Kidney epithelial cell (primary cell): Measurements from ENCODE around the gene DLG1. TPM values are rescaled to one million over a fixed set of nuclear protein-coding genes. Genes with fewer than 3 reads are reported as not detected.
A peak's percentile ranks its signal among the peaks of the same experiment; 100 is the strongest.

Source experiments
- DNase-seq: peaks from one replicate; pipeline ENCODE4 v3.0.0-alpha.2; 2010; ENCODE audit warnings: low read depth
- H3K27me3 ChIP-seq: 2 replicates; pipeline ENCODE4 v1.6.0; 2011; ENCODE audit warnings: low read length; ENCODE audit not compliant: control insufficient read depth, insufficient read depth
- H3K36me3 ChIP-seq: 2 replicates; pipeline ENCODE4 v1.5.1; 2011; ENCODE audit warnings: low read length; ENCODE audit not compliant: control insufficient read depth, insufficient read depth
- H3K4me3 ChIP-seq: 2 replicates; pipeline ENCODE4 v1.5.1; 2011; ENCODE audit warnings: low read depth, mild to moderate bottlenecking, control low read depth, low read length
- total RNA-seq: library from RNA; depleted of rRNA; stranded (reverse); fragments of >200 nt; gene quantifications from 2 replicates; pipeline ENCODE4 v1.2.3, GENCODE V29; 2015
- TF ChIP-seq, protein P1 (sequence below): IDR thresholded peaks from 2 replicates; pipeline ENCODE4 v1.5.1; 2011; ENCODE audit warnings: mild to moderate bottlenecking, moderate library complexity, low read length, control low read depth, inconsistent platforms; ENCODE audit not compliant: insufficient read depth, poor library complexity, severe bottlenecking

DLG1 gene
- total RNA-seq, 1 donor from 2014 or later = 127 TPM

DNA sequence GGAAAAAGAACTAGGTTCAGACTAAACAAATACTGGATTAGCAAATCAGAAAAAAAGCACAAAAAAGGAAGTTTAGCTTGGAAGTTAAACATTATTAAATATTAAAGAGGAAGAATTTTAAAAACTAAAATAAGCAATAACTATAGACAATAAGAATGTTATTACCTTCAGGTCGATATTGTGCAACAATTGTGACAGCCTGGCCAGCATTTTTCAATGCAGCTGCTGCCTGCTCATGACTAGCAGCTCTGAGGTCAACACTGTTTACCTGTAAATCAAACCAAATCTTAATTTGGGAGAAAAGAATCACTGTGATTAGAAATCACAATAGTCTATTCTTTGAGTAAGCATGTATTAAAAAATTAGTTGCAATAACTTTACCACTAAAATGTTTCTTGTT lies 193.7 kb downstream of the DLG1 start:
- Histone ChIP-seq H3K27me3 (no peaks in the 10 kb centered on the region), H3K36me3 (no peaks in the 10 kb centered on the region), H3K4me3 (no peak overlapping the region)
- TF ChIP-seq, protein P1, sequence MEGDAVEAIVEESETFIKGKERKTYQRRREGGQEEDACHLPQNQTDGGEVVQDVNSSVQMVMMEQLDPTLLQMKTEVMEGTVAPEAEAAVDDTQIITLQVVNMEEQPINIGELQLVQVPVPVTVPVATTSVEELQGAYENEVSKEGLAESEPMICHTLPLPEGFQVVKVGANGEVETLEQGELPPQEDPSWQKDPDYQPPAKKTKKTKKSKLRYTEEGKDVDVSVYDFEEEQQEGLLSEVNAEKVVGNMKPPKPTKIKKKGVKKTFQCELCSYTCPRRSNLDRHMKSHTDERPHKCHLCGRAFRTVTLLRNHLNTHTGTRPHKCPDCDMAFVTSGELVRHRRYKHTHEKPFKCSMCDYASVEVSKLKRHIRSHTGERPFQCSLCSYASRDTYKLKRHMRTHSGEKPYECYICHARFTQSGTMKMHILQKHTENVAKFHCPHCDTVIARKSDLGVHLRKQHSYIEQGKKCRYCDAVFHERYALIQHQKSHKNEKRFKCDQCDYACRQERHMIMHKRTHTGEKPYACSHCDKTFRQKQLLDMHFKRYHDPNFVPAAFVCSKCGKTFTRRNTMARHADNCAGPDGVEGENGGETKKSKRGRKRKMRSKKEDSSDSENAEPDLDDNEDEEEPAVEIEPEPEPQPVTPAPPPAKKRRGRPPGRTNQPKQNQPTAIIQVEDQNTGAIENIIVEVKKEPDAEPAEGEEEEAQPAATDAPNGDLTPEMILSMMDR = no peak
- DNase-seq = no peak

DNA sequence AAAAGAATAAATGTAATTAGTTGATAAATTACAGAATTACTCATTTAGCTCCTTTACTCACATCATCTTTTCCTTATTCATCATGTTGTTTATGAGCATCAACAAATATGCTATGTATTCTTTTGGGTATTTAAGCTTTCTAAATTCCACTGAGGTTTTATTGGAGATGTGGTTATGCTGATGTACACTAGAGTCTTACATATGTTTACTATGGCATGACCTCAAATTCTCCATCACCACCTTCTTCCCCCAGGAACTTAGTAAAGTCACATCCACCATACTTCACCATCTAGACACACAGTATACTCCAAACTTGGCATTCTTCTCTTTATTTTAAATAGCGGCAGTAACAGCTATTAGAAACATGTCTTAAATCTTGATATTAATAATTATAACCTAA lies 194.6 kb downstream of the DLG1 start:
- no peaks in the 10 kb centered on the region for H3K27me3 ChIP-seq
- H3K36me3 ChIP-seq = no peaks in the 10 kb centered on the region
- no peak for DNase-seq
- no peak overlapping the region for H3K4me3 ChIP-seq
- TF ChIP-seq, protein P1 = no peak

- Histone ChIP-seq H3K4me3 (no peak overlapping the region), H3K27me3 (no peaks in the 10 kb centered on the region), H3K36me3 (no peaks in the 10 kb centered on the region)
- TF ChIP-seq, protein P1 = no peak
- no peak for DNase-seq
These were observed 204.5 kb downstream of the DLG1 start for GRCh38 chr3:197093871-197094270.

DNA sequence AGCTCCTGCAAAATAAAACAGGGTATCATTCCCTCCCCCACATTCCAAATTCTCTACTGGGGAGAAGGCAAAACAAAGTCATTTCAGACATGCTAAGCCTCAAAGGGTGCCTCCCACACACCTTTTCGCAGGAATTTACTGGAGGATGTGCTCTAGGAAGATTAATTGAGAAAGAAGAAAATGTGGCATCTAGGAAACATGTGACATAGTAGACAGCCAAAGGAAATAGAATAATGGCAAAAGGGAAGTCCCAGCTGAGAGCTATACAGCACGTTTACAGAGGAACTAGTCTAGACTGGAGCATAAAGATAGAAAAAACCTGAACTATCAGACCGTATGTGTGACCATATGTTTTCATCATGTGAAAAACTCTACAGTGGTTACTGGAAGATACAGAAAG lies 210.0 kb downstream of the DLG1 start:
- TF ChIP-seq, protein P1 = no peak
- DNase-seq = no peak
- Histone ChIP-seq H3K27me3 (no peaks in the 10 kb centered on the region), H3K36me3 (no peaks in the 10 kb centered on the region), H3K4me3 (no peak overlapping the region)

GRCh38 chr3:197085137-197085536 lies 213.3 kb downstream of the DLG1 start:
- no peak for DNase-seq
- no peak overlapping the region for H3K4me3 ChIP-seq
- H3K27me3 ChIP-seq = no peaks in the 10 kb centered on the region
- TF ChIP-seq, protein P1 = no peak
- H3K36me3 ChIP-seq = no peaks in the 10 kb centered on the region

- Histone ChIP-seq H3K4me3 (no peak overlapping the region), H3K36me3 (no peaks in the 10 kb centered on the region), H3K27me3 (no peaks in the 10 kb centered on the region)
- TF ChIP-seq, protein P1 = no peak
- peak; percentile 48 for DNase-seq
These were observed 214.9 kb downstream of the DLG1 start for GRCh38 chr3:197083486-197083885.
